Occipital lobe (tissue), 2 donors: ENCODE data around the gene FAM20C. TPM values are rescaled to one million over a fixed set of nuclear protein-coding genes. Genes with fewer than 3 reads are reported as not detected.
"Not testable (repeated sequence)": the region's sequence is repeated elsewhere in the genome, so short reads cannot be mapped to it uniquely, and the experiment has no call there.

Source experiments
- DNase-seq: peaks from one replicate; lab custom pipeline; 2025; lab: John Stamatoyannopoulos, UW
- total RNA-seq: library from RNA; depleted of rRNA; stranded (reverse); fragments of >200 nt; gene quantifications from one replicate; pipeline ENCODE4 v1.2.3, GENCODE V29; 2014

Gene FAM20C
- total RNA-seq, 1 donor from 2014 or later = 18.1 TPM

- no peak for DNase-seq
Observed at GRCh38 chr7:191105-191980, 1.0 kb upstream of the FAM20C start.

DNA sequence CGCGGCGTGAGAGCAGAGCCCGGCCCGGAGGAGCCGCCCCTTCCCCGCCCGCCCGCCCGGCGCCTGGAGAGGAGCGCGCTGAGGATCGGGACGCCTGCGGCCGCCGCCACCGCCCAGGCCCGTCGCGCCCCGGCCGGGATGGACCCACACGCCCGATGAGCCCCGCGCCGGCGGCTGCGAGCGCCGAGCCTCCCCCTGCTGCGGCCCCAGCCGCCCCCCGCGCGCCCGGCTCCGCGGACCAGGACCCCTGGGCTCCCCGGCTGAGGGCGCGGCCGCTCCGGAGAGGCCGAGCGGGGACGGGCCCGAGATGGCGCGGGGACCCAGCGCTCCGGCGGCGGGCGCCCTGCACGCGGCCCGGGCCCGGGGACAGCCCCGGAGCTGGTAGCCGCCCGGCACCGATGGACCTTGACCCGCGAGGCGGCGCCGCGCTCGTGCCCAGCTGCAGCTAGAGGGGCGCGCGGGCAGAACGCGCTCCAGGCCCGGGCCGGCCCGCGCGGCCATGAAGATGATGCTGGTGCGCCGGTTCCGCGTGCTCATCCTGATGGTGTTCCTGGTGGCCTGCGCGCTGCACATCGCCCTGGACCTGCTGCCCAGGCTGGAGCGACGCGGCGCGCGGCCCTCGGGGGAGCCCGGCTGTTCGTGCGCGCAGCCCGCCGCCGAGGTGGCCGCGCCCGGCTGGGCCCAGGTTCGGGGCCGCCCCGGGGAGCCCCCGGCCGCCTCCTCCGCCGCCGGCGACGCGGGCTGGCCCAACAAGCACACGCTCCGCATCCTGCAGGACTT is 520 bp downstream of the FAM20C start:
- DNase-seq = no peak

DNA sequence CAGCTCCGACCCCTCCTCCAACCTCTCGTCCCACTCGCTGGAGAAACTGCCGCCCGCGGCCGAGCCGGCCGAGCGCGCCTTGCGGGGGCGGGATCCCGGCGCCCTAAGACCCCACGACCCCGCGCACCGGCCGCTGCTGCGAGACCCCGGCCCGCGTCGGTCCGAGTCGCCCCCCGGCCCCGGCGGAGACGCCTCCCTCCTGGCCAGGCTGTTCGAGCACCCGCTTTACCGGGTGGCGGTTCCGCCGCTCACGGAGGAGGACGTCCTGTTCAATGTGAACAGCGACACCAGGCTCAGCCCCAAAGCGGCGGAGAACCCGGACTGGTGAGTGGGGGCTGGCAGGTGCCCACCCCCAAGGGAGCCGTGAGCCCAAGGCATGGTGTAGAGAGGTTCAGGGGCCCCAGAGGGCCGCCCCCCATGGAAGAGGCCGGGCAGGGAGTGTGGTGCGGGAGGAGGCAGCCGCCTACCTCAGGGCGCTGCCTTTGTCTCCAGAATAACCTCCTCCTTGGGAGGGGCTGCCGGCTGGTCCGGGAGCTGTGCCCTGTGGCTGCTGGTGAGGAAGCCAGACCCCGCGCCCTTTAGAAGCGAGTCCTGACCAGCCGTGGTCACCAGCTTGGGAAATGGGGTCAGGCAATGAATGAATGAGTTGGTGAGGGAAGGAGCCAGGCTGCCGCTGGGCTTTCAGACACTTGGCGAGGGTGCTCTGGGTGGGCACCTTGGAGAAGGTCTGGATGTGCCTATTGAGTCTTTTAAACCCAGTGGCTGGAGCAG is 1.3 kb downstream of the FAM20C start:
- DNase-seq = no peak

GRCh38 chr7:194252-195009 is 2.1 kb downstream of the FAM20C start:
- no peak for DNase-seq

- no peak for DNase-seq
Observed at GRCh38 chr7:195010-195829, 2.8 kb downstream of the FAM20C start.

- no peak for DNase-seq
Observed at GRCh38 chr7:195830-196128, 3.4 kb downstream of the FAM20C start.

GRCh38 chr7:196283-196682 is 3.9 kb downstream of the FAM20C start:
- no peak for DNase-seq

GRCh38 chr7:196778-197321 is 4.5 kb downstream of the FAM20C start:
- DNase-seq = no peak

- DNase-seq = no peak
Observed at GRCh38 chr7:197413-198335, 5.3 kb downstream of the FAM20C start.

DNA sequence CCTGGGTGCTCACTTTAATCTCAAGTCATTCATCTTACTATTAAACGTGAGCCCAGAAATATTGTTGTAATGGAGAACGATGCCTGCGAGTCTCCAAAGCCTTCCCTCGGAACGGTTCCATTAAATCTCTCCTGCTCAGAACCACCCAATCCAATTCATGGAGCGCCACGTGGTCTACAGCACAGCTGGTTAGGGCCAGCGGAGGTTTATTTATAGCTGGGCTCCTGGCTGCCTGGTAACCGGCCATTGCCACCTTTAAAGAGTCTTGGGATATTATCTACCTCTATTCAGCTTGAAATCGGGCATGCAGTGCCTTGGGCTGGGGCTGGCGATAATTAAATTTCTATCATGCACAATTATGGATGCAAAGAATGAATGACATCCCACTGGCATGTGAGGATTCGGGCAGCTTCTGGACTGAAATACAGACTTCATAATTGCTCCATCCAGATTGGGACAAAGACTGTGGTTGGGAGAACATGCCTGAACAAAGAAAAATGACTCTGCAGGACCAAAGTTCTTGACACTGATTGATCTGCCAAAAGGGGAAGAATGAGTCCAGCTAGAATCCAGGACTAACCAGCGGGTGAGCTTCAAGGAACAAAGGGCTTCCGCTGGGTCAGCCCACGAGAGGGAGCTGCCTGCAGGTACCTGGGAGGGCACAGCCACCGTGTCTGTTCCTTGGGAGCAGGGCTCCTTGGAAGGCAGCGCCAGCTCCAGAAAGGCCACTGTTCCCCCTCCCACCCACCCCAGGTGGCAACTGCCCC is 7.3 kb downstream of the FAM20C start:
- no peak for DNase-seq

DNA sequence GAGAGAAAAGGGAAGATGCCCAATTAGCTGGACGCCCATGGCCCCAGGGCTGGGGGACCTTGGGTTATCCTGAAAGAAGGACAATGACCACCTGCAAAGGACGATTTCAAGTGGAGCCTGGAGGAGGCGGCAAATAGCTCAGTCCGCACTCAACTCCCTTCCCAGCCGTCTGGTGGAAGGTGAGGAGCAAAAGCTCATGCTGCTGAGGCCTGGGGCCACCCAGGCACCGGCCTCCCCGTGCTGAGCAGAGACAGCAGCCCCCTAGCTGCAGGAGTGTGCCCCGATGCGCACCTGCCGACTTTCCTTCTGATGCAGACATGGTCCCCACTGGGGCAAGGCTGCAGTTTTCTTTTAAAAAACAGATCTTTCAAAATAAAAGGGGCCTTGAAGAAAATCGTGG is 7.9 kb downstream of the FAM20C start:
- no peak for DNase-seq

GRCh38 chr7:200704-201103 is 8.3 kb downstream of the FAM20C start:
- DNase-seq = no peak

GRCh38 chr7:204326-204725 is 12.0 kb downstream of the FAM20C start:
- DNase-seq = no peak

- no peak for DNase-seq
Observed at GRCh38 chr7:205115-206010, 13.0 kb downstream of the FAM20C start.

DNA sequence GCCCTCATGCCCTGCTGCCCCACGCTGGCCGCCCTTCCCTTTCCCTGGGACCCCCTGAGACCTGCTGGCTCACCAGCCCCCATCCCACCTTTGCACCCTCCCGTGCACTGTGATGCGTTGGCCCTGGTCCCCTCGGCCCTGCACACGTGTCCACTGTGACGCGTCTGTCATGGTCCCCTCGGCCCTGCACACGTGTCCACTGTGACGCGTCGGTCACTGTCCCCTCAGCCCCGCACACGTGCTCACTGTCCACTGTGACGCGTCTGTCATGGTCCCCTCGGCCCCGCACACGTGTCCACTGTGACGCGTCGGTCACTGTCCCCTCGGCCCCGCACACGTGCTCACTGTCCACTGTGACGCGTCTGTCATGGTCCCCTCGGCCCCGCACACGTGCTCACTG is 14.0 kb downstream of the FAM20C start:
- not testable (repeated sequence) for DNase-seq

- DNase-seq = no peak
Observed at GRCh38 chr7:207418-208129, 15.2 kb downstream of the FAM20C start.
